ENCODE results near the gene MAP3K13.

DNA sequence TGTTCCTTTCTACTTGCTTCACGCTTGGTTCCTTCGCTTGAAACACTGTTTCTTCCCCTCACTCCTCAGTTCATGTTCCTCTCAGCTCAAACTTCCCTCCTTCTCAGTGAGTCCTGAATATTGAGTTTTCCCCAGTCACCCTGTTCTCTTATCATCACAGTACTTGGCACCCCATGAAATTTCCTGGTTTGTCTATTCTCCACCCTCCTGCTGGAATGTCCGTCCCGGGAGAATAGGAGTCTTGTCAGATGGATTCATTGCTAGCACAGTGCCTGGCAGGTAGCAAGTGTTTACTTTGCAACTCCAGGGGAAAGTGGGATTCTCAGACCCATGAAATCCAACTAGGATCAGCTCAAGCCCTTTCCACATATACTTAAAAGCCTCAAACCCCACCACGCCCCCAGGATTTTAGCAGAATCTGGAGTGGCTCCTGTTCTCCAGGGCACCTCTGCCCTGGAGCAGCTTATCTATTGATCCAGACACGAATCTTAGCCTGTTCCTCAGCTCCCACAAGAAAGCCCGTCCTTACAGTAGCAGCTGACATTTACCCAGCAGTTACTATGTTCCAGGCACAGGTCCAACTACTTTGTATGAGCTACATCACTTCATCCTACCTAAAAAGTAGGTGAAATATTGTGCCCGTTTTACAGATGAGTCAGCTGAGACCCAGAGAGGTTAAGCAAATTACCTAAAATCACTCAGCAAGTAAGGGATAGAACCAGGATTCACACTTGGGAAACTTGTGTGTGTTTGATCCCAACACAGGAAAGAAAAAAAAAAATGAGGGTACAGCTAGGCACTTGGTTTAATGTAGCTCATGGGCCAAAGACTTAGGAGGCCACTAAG is 36.8 kb upstream of the MAP3K13 start:
- TF ChIP-seq, protein P1, sequence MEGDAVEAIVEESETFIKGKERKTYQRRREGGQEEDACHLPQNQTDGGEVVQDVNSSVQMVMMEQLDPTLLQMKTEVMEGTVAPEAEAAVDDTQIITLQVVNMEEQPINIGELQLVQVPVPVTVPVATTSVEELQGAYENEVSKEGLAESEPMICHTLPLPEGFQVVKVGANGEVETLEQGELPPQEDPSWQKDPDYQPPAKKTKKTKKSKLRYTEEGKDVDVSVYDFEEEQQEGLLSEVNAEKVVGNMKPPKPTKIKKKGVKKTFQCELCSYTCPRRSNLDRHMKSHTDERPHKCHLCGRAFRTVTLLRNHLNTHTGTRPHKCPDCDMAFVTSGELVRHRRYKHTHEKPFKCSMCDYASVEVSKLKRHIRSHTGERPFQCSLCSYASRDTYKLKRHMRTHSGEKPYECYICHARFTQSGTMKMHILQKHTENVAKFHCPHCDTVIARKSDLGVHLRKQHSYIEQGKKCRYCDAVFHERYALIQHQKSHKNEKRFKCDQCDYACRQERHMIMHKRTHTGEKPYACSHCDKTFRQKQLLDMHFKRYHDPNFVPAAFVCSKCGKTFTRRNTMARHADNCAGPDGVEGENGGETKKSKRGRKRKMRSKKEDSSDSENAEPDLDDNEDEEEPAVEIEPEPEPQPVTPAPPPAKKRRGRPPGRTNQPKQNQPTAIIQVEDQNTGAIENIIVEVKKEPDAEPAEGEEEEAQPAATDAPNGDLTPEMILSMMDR (IDR thresholded peaks at IDR 0.05; ENCODE audit: insufficient read depth, low read depth, low read length) = no peak
- TF ChIP-seq EZH2 (IDR thresholded peaks at IDR 0.05; ENCODE audit: insufficient read depth, low read length) = no peak

Data from astrocyte (in vitro differentiated cells and primary cell).